Hepatocyte (in vitro differentiated cells): ENCODE measurements around the gene FARP1.

Experiments used
- EZH2 ChIP-seq: fragments of 200-600 bp; sonication (generic); IDR thresholded peaks from 2 replicates; pipeline ENCODE4 v1.6.1; 2016; ENCODE audit warnings: antibody characterized with exemption, mild to moderate bottlenecking, borderline replicate concordance
- TF ChIP-seq, protein P1 (sequence below): fragments of 200-600 bp; sonication (generic); IDR thresholded peaks from 2 replicates; pipeline ENCODE4 v1.5.1; 2016; ENCODE audit warnings: antibody characterized with exemption, mild to moderate bottlenecking; ENCODE audit not compliant: poor library complexity

DNA sequence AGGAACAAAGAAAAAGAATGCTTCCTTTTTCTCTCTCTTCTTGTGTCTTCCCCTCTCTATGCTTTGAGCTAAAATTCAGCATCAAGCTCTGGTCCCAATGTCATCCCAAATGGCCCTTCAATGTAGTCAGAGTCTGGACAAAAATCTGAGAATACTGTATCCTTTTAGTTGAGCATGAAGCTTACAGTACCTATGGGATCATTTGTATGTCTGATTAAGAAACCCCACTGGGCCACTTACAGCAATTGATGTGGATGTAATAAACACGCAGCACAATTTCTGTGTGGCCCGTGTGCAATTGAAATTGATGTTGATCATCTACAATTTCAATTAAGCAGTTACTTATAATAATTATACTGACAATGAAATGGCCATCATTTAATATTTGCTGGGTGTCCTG, 223.1 kb downstream of the FARP1 start:
- TF ChIP-seq, protein P1, sequence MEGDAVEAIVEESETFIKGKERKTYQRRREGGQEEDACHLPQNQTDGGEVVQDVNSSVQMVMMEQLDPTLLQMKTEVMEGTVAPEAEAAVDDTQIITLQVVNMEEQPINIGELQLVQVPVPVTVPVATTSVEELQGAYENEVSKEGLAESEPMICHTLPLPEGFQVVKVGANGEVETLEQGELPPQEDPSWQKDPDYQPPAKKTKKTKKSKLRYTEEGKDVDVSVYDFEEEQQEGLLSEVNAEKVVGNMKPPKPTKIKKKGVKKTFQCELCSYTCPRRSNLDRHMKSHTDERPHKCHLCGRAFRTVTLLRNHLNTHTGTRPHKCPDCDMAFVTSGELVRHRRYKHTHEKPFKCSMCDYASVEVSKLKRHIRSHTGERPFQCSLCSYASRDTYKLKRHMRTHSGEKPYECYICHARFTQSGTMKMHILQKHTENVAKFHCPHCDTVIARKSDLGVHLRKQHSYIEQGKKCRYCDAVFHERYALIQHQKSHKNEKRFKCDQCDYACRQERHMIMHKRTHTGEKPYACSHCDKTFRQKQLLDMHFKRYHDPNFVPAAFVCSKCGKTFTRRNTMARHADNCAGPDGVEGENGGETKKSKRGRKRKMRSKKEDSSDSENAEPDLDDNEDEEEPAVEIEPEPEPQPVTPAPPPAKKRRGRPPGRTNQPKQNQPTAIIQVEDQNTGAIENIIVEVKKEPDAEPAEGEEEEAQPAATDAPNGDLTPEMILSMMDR = no peak
- no peak for TF ChIP-seq EZH2
